OCI-LY1 (cell line): ENCODE results near the gene DOK7.

ENCODE experiments used
- H2AFZ ChIP-seq: fragments of 200-600 bp; sonication (generic), shearing (Covaris generic); 2 replicates; pipeline ENCODE4 v1.6.0; 2014; ENCODE audit warnings: antibody characterized with exemption, mild to moderate bottlenecking, low read length
- H3F3A ChIP-seq: fragments of 200-600 bp; sonication (generic), shearing (Covaris generic); 2 replicates; pipeline ENCODE4 v1.6.0; 2014; ENCODE audit warnings: mild to moderate bottlenecking, antibody characterized with exemption, low read length, moderate library complexity; ENCODE audit not compliant: insufficient read depth
- H3K27ac ChIP-seq: fragments of 200-600 bp; sonication (generic); 2 replicates; pipeline ENCODE4 v1.5.1; 2014; ENCODE audit warnings: low read length, mixed run types, mild to moderate bottlenecking, low read depth; ENCODE audit not compliant: poor library complexity, severe bottlenecking
- H3K27me3 ChIP-seq: fragments of 200-600 bp; sonication (generic); 2 replicates; pipeline ENCODE4 v1.6.0; 2014; ENCODE audit warnings: antibody characterized with exemption, mild to moderate bottlenecking, low read length, moderate library complexity; ENCODE audit not compliant: insufficient read depth
- H3K36me3 ChIP-seq: fragments of 200-600 bp; sonication (generic); 2 replicates; pipeline ENCODE4 v1.6.1; 2014; ENCODE audit warnings: mild to moderate bottlenecking, antibody characterized with exemption, low read length, moderate library complexity, mixed read lengths; ENCODE audit not compliant: insufficient read depth
- H3K4me1 ChIP-seq: fragments of 200-600 bp; sonication (generic); 2 replicates; pipeline ENCODE4 v1.5.1; 2014; ENCODE audit warnings: mild to moderate bottlenecking, low read length, moderate library complexity; ENCODE audit not compliant: insufficient read depth, severe bottlenecking
- H3K4me2 ChIP-seq: fragments of 200-600 bp; sonication (generic), shearing (Covaris generic); 2 replicates; pipeline ENCODE4 v1.6.1; 2014; ENCODE audit warnings: low read length
- H3K4me3 ChIP-seq: fragments of 200-600 bp; sonication (generic); 2 replicates; pipeline ENCODE4 v1.5.1; 2014; ENCODE audit warnings: low read length, low read depth, mild to moderate bottlenecking, mixed read lengths; ENCODE audit not compliant: poor library complexity, severe bottlenecking
- H3K79me2 ChIP-seq: fragments of 200-600 bp; shearing (Covaris generic); 2 replicates; pipeline ENCODE4 v1.6.1; 2016; ENCODE audit warnings: mixed run types, low read length, mixed read lengths; ENCODE audit not compliant: insufficient read depth
- H3K9ac ChIP-seq: fragments of 200-600 bp; sonication (generic), shearing (Covaris generic); 2 replicates; pipeline ENCODE4 v1.6.1; 2014; ENCODE audit warnings: mild to moderate bottlenecking, low read length, mixed read lengths
- H3K9me2 ChIP-seq: fragments of 200-600 bp; sonication (generic), shearing (Covaris generic); 2 replicates; pipeline ENCODE4 v1.6.1; 2014; ENCODE audit warnings: low read depth, mild to moderate bottlenecking, low read length, mixed read lengths
- H3K9me3 ChIP-seq: fragments of 200-600 bp; shearing (Covaris generic); 2 replicates; pipeline ENCODE4 v1.6.1; 2014; ENCODE audit warnings: low read length, mixed read lengths
- H4K20me1 ChIP-seq: fragments of 200-600 bp; sonication (generic), shearing (Covaris generic); 2 replicates; pipeline ENCODE4 v1.6.0; 2016; ENCODE audit warnings: mild to moderate bottlenecking, low read length; ENCODE audit not compliant: insufficient read depth
- CTCF ChIP-seq: fragments of 200-600 bp; sonication (generic), shearing (Covaris generic); IDR thresholded peaks from 2 replicates; pipeline ENCODE4 v1.5.1; 2017; ENCODE audit warnings: mild to moderate bottlenecking, antibody characterized with exemption, low read length, moderate library complexity, mixed read lengths
- EZH2 ChIP-seq: fragments of 200-600 bp; sonication (generic), shearing (Covaris generic); IDR thresholded peaks from 2 replicates; pipeline ENCODE4 v1.8.0; 2017; ENCODE audit warnings: borderline replicate concordance, mixed run types, mild to moderate bottlenecking, antibody characterized with exemption, low read length, moderate library complexity, mixed read lengths

The DOK7 gene

DNA sequence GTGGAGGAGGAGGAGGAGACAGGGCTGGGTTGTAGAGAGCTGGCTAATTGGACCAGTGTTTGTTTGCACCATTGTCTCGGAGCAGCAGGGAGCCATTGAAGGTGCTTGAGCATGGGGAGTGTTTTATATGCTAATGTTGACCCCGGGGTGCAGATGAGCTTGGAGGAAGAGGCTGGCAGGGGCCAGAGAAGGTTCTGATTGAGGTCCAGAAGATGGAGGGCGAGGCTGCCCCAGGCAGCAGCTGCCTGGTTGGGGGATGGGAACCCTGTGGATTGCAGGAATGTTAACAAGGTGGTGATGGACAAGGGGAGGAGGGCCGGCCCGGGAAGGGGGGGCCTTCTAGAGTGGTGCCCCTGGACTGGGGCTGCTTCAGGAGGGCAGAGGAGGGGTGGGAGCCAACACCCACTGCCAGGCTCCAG, 18.0 kb downstream of the DOK7 start:
- H3K27ac ChIP-seq: no peak overlapping the region
- H3K4me1 ChIP-seq: no peaks in the 10 kb centered on the region
- no peaks in the 10 kb centered on the region for H3K9me2 ChIP-seq
- H3K9me3 ChIP-seq: no peaks in the 10 kb centered on the region
- H3K4me2 ChIP-seq: no peak overlapping the region
- H3K27me3 ChIP-seq: no peaks in the 10 kb centered on the region
- H3K4me3 ChIP-seq: no peak overlapping the region
- no peak overlapping the region for H3K9ac ChIP-seq
- no peak overlapping the region for H2AFZ ChIP-seq
- H3K36me3 ChIP-seq: no peaks in the 10 kb centered on the region
- H3K79me2 ChIP-seq: no peaks in the 10 kb centered on the region
- TF ChIP-seq EZH2 (no peak), CTCF (no peak)
- no peaks in the 10 kb centered on the region for H4K20me1 ChIP-seq
- H3F3A ChIP-seq: no peaks in the 10 kb centered on the region

- no peak overlapping the region for H3K9ac ChIP-seq
These were observed 18.8 kb downstream of the DOK7 start for GRCh38 chr4:3481783-3482393.

GRCh38 chr4:3482707-3483106, 19.6 kb downstream of the DOK7 start:
- Histone ChIP-seq H3K79me2 (no peaks in the 10 kb centered on the region), H2AFZ (no peak overlapping the region), H3F3A (no peaks in the 10 kb centered on the region), H4K20me1 (no peaks in the 10 kb centered on the region), H3K9ac (no peak overlapping the region), H3K36me3 (no peaks in the 10 kb centered on the region), H3K27me3 (no peaks in the 10 kb centered on the region), H3K4me1 (no peaks in the 10 kb centered on the region), H3K27ac (no peak overlapping the region), H3K4me2 (no peak overlapping the region), H3K4me3 (no peak overlapping the region), H3K9me2 (no peaks in the 10 kb centered on the region), H3K9me3 (no peaks in the 10 kb centered on the region)
- TF ChIP-seq CTCF (no peak), EZH2 (no peak)

More at GRCh38 chr4:3481783-3482393, 18.8 kb downstream of the DOK7 start:
- no peak overlapping the region for H3K27ac ChIP-seq
- H3K79me2 ChIP-seq: no peaks in the 10 kb centered on the region
- no peaks in the 10 kb centered on the region for H3K9me3 ChIP-seq
- H2AFZ ChIP-seq: no peak overlapping the region
- TF ChIP-seq EZH2 (no peak), CTCF (no peak)
- no peaks in the 10 kb centered on the region for H3K36me3 ChIP-seq
- H3K9me2 ChIP-seq: no peaks in the 10 kb centered on the region
- H4K20me1 ChIP-seq: no peaks in the 10 kb centered on the region
- no peaks in the 10 kb centered on the region for H3K27me3 ChIP-seq
- no peaks in the 10 kb centered on the region for H3F3A ChIP-seq
- H3K4me2 ChIP-seq: no peak overlapping the region
- H3K4me1 ChIP-seq: no peaks in the 10 kb centered on the region
- no peak overlapping the region for H3K4me3 ChIP-seq
